Measurements from ENCODE around the gene S100A14.
"Not testable (repeated sequence)": the region's sequence is repeated elsewhere in the genome, so short reads cannot be mapped to it uniquely, and the experiment has no call there.

The S100A14 gene

GRCh38 chr1:153614189-153614900, 1.8 kb downstream of the S100A14 start:
- DNase-seq = no peak

- DNase-seq = no peak
Measured at GRCh38 chr1:153613406-153613805, 2.7 kb downstream of the S100A14 start.

- DNase-seq = peak; percentile 65
Measured at GRCh38 chr1:153612755-153613331, 3.3 kb downstream of the S100A14 start, which contains the start of gene S100A16. Gene S100A16, minus strand, starts transcription at chr1:153613137. Its CDS starts 4,986 bp downstream, at chr1:153608151.

- no peak for DNase-seq
Measured at GRCh38 chr1:153612111-153612754, 3.9 kb downstream of the S100A14 start.

GRCh38 chr1:153611356-153611755, 4.8 kb downstream of the S100A14 start:
- no peak for DNase-seq

GRCh38 chr1:153610811-153611301, 5.3 kb downstream of the S100A14 start:
- DNase-seq = peak; percentile 40

DNA sequence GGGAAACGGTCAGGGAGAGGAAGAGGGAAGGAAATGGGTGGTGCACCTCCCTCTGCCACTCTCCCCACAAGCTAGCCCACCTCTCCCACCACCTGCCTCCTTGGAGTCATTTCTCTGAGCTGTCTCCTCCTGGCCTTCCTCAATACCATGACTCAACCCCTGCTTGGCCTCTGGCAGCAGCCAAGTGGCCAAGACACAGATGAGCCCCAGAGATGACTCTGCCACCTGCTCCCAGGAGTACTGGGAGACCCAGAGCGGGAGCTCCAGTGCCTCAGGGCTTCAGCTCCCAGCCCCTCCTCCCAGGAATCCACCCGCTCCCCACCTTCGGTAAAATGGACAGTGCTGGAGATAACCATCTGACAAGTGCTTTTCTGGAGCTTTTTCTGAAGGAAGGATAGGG, 5.8 kb downstream of the S100A14 start:
- no peak for DNase-seq

DNA sequence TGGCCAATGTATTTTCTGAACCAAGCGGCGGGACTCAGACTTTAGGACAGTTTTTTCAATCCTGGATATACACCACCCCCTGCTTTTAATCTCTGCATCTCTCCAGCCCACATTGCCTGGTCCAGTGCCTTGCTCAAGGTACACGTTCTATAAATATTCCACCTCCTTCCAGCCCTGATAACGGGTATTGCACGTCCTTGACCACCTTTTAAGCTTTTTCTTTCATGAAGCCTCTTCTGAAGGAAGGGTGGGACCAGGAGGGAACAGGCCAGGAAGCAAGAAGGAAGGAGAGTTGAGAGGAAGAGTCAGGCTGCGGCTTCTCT, 6.6 kb downstream of the S100A14 start:
- DNase-seq = no peak

GRCh38 chr1:153608742-153609584, 7.2 kb downstream of the S100A14 start:
- peak; percentile 88 for DNase-seq

- DNase-seq = no peak
Measured at GRCh38 chr1:153608089-153608682, 7.9 kb downstream of the S100A14 start.

GRCh38 chr1:153607381-153607780, 8.7 kb downstream of the S100A14 start:
- no peak for DNase-seq

GRCh38 chr1:153606194-153606593, 9.9 kb downstream of the S100A14 start:
- DNase-seq = no peak

DNA sequence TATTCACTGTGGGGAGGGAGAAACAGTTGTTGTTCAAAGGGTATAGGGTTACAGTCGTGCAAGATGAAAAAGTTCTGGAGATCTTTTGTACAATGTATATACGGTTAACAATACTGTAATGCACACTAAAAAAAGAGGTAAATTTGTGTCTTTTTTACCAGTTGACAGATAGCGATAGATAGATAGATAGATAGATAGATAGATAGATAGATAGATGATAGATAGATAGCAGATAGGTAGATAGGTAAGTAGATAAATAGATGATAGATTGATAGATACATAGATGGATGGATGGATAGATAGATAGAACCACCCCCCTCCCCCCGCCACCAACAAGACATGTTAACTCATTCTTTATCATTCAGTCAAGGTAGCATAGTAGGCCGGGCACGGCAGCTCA, 13.4 kb downstream of the S100A14 start:
- no peak for DNase-seq

DNA sequence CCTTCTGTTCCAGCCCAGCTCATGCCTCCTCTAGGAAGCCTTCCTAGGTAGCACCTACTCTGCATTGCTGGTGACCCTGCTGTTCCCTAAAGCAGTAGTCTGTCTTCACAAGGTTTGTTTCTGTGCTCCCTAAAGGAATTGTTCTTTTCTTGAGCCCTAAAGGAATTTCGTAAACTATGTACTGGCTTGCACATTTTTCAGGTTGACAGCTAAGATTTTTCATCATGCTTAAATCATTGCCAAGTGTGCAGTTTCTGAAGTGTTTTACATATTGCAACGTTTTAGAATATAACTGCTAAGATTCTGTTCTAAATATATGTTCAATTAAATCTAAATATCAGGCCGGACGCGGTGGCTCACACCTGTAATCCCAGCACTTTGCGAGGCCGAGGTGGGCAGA, 16.3 kb downstream of the S100A14 start:
- no peak for DNase-seq

DNA sequence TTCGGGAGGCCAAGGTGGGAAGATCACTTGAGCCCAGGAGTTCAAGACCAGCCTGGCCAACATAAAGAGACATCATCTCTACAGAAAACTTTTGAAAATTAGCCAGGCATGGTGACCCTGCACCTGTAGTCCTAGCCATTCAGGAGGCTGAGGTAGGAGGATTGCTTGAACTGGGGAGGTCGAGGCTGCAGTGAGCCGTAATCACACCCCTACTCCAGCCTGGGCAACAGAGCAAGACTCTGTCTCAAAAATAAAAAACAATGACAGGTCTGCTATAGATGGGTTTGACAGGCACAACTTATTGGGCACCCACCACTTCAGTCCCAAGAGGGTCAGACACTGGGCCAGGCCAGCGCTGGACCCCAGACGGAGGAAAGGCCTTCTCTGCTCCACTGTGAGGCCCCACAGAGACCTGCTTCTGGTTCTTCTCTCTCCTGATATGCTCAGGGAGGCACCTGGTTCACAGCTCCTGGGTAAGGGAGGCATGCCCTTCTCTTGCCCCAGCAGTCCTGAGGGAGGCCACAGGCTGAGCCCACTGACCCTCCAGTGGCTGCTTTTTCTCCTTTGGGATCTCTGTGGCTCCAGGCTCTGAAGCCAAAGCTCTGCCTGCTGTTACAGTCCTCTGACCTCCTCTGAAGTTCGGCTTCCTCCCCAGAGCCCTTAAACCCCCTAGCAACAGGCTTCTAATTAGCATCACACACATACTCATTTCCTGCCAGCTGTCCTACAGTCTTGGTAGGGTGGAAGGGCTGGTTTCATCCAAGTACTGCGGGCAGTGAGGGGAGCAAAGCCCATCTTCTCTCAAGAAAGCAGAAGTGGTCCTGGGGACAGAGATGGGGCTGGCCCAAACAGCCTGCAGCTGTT, 17.6 kb downstream of the S100A14 start:
- DNase-seq = peak; percentile 74

- DNase-seq = no peak
Measured at GRCh38 chr1:153597206-153597605, 18.9 kb downstream of the S100A14 start.

DNA sequence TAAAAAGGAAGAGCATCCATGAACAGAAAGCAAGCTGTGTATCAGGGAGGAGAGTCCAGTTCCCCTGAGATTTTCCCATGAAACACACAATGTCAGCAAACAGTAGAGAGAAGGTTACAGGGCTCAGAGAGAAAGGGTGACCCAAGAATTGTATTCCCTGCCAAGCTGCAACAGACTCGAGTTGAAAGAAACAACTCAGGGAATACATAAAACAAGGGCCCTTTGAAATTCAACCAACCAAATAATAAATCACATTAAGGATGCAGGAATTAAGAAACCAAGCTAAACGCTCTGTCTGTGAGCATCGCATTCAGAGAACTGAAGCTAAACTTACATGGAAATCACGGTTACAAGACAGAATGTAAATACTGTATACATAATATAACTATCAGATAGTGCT, 23.4 kb downstream of the S100A14 start:
- no peak for DNase-seq

- no peak for DNase-seq
Measured at GRCh38 chr1:153588482-153588881, 27.6 kb downstream of the S100A14 start.

DNA sequence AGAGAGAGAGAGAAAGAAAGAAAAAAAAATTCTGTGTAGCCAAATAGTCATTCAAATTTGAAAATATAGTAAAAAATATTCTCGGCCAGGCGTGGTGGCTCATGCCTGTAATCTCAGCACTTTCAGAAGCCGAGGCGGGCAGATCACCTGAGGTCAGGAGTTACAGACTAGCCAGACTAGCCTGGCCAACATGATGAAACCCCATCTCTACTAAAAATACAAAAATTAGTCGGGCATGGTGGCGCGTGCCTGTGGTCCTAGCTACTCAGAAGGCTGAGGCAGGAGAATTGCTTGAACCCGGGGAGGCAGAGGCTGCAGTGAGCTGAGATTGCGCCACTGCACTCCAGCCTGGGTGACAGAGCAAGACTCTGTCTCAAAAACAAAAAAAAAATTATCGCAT, 28.1 kb downstream of the S100A14 start:
- not testable (repeated sequence) for DNase-seq

- no peak for DNase-seq
Measured at GRCh38 chr1:153587314-153587713, 28.8 kb downstream of the S100A14 start.

GRCh38 chr1:153586347-153586746, 29.8 kb downstream of the S100A14 start:
- no peak for DNase-seq

DNA sequence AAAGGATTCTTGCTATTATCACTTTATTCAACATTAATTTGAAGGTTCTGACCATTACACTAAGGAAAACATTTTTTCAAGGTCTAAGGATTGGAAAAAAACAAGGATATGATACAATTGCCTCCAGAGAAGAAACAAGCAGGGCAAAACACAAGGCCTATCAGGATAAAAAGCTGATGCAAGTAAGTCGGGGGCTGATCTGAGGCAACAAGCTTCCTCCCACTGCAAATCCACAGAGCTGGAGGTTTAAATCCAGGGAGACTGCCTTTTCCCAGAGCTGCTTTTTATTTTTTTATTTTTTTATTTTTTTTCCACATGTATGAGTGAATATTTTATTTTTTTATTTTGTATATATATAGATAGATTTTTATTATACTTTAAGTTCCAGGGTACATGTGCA, 31.1 kb downstream of the S100A14 start:
- DNase-seq = no peak

Measured in fibroblast of skin of right quadriceps (primary cell).